HAP-1 (cell line): ENCODE data around the gene NPM3.

Experiments used
- DNase-seq, 2 experiments: peaks; one replicate each; pipeline ENCODE4 v3.0.0-alpha.2; 2016 to 2020; ENCODE audit warnings: low spot score in 2 of 2
- H3K27me3 ChIP-seq: fragments of 250-450 bp; sonication (Bioruptor Pico); 2 replicates; pipeline ENCODE4 v1.5.1; 2020; ENCODE audit warnings: low read depth, mild to moderate bottlenecking, moderate library complexity
- H3K36me3 ChIP-seq: fragments of 250-450 bp; sonication (Bioruptor Pico); replicated peaks from 2 replicates; pipeline ENCODE4 v1.5.1; 2020; ENCODE audit warnings: mild to moderate bottlenecking
- H3K4me1 ChIP-seq: fragments of 250-450 bp; sonication (Bioruptor Pico); 2 replicates; pipeline ENCODE4 v1.5.1; 2020; ENCODE audit warnings: mild to moderate bottlenecking
- H3K4me3 ChIP-seq: fragments of 250-450 bp; sonication (Bioruptor Pico); 2 replicates; pipeline ENCODE4 v1.5.1; 2020; ENCODE audit warnings: mild to moderate bottlenecking, moderate library complexity
- H3K9me3 ChIP-seq: fragments of 250-450 bp; sonication (Bioruptor Pico); 2 replicates; pipeline ENCODE4 v1.5.1; 2020; ENCODE audit warnings: mild to moderate bottlenecking, moderate library complexity
- in situ Hi-C: fragments of 300-500 bp; cut with MboI; formaldehyde crosslinking; loops from 3 replicates; pipeline ENCODE4 v1.14.3; 2020; ENCODE audit warnings: low sequenced_read_pairs, inconsistent platforms, mixed read lengths

NPM3 gene

GRCh38 chr10:101767600-101767945 lies 15.7 kb downstream of the NPM3 start:
- no peaks in the 10 kb centered on the region for H3K4me1 ChIP-seq
- no peaks in the 10 kb centered on the region for H3K36me3 ChIP-seq
- H3K4me3 ChIP-seq = no peak overlapping the region
- H3K27me3 ChIP-seq = no peaks in the 10 kb centered on the region; the same call in 1 of the 2 replicates
- H3K9me3 ChIP-seq = no peaks in the 10 kb centered on the region
- no peak for DNase-seq
- in situ Hi-C loops = no loop called here

DNA sequence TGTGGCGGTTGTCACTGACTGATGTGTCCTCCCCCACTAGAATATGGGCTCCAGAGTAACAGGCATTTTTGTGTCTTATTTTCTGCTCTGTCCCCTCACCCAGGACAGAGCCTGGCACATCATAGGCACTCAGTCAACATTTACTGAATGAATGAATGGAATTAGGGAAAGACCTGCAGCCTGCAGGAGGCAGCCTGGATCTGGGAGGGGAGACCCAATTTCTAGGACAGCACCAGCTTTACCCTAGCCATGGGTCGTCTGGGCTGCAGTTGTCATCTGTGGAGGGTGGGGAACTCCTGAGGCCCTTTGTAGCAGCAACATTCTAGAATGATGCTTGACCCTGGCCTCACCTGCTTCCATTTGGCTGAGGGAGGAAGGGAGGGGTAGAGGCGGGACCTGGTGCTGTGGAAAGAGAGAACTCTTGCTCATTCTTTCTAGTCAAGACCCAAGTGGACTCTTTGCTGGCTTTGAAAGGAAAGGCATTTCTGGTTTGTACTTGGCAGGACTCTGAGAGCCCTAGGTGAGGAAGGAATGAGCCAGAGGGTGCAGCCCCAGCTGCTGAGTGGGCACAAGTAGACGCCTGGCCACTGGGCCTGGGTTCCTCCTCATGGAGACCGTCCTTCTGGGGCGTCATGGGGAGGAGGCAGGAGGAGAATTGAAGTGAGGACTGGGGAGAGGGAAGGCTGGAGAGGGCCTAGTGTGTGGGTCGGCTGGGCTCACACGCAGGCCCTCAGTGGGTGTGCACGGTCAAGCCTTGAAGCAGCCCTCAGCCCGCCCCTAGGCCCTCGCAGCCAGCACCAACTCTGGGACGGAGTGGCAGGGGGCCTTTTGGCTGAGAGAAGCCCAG lies 16.3 kb downstream of the NPM3 start:
- Histone ChIP-seq H3K9me3 (no peaks in the 10 kb centered on the region), H3K4me3 (no peak overlapping the region), H3K4me1 (no peaks in the 10 kb centered on the region), H3K27me3 (no peaks in the 10 kb centered on the region), H3K36me3 (no peaks in the 10 kb centered on the region)
- in situ Hi-C loops = no loop called here
- no peak for DNase-seq

DNA sequence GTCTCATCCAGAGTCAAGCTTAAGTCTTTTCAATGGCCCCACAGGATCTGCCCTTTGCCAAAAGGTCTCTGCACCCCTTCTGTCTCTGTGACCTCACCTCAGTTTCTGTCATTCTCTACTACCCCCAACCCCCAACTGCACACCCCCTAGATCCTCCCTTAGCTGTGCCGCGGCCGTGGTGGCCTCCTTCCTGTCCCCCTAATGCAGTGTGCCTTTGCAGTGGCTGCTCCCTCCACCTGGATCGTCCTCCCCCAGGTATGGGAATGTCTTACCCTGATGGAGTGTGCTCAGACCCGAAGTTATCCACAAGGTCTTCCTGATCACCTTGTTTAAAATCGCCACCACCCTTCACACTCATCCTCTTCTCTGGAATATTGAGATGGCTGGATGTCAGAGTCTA lies 16.9 kb downstream of the NPM3 start:
- Histone ChIP-seq H3K4me1 (no peaks in the 10 kb centered on the region), H3K4me3 (no peak overlapping the region), H3K36me3 (no peaks in the 10 kb centered on the region), H3K27me3 (no peaks in the 10 kb centered on the region), H3K9me3 (no peaks in the 10 kb centered on the region)
- in situ Hi-C loops = no loop called here
- DNase-seq = no peak

- no peaks in the 10 kb centered on the region for H3K27me3 ChIP-seq
- H3K4me3 ChIP-seq = no peak overlapping the region
- no peaks in the 10 kb centered on the region for H3K9me3 ChIP-seq
- H3K36me3 ChIP-seq = no peaks in the 10 kb centered on the region
- in situ Hi-C loops = no loop called here
- DNase-seq = no peak
- H3K4me1 ChIP-seq = no peaks in the 10 kb centered on the region
Observed at GRCh38 chr10:101763141-101763846, 20.0 kb downstream of the NPM3 start.

GRCh38 chr10:101762736-101763135 lies 20.5 kb downstream of the NPM3 start:
- H3K36me3 ChIP-seq = no peaks in the 10 kb centered on the region
- H3K27me3 ChIP-seq = no peaks in the 10 kb centered on the region
- in situ Hi-C loops = no loop called here

GRCh38 chr10:101761226-101761625 lies 22.0 kb downstream of the NPM3 start:
- Histone ChIP-seq H3K9me3 (no peaks in the 10 kb centered on the region), H3K27me3 (no peaks in the 10 kb centered on the region), H3K4me1 (no peaks in the 10 kb centered on the region), H3K36me3 (no peaks in the 10 kb centered on the region), H3K4me3 (no peak overlapping the region)
- no peak for DNase-seq
- in situ Hi-C loops = no loop called here

More at GRCh38 chr10:101762736-101763135, 20.5 kb downstream of the NPM3 start:
- no peak overlapping the region for H3K4me3 ChIP-seq
- no peaks in the 10 kb centered on the region for H3K4me1 ChIP-seq
- H3K9me3 ChIP-seq = no peaks in the 10 kb centered on the region
- no peak for DNase-seq

DNA sequence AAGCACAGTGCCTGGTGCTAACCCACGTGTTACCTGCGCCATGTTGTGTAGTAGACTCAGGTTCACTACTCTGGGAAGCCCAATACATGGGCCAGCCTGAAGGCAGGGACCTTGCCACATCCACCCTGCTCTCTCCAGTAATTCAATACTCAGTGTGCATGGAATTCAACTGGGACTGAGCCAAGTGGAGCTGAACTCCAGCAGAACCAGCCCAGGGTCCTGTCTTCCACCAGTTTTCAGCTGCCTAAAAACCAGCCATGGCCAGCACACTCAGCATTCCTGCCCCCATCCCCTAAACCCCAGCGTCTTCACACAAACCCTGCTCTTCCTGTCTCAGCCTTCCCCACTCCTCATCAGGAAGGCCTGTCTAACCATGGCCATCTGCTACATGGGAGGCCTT lies 22.7 kb downstream of the NPM3 start:
- H3K9me3 ChIP-seq = no peaks in the 10 kb centered on the region
- H3K27me3 ChIP-seq = no peaks in the 10 kb centered on the region
- in situ Hi-C loops = no loop called here
- no peaks in the 10 kb centered on the region for H3K4me1 ChIP-seq
- no peak overlapping the region for H3K4me3 ChIP-seq
- DNase-seq = no peak
- no peaks in the 10 kb centered on the region for H3K36me3 ChIP-seq

GRCh38 chr10:101759309-101760247 lies 23.7 kb downstream of the NPM3 start:
- DNase-seq = peak; percentile 11 to 47
- Histone ChIP-seq H3K27me3 (no peaks in the 10 kb centered on the region), H3K4me3 (no peak overlapping the region), H3K9me3 (no peaks in the 10 kb centered on the region), H3K4me1 (no peaks in the 10 kb centered on the region), H3K36me3 (no peaks in the 10 kb centered on the region)
- in situ Hi-C loops = no loop called here

DNA sequence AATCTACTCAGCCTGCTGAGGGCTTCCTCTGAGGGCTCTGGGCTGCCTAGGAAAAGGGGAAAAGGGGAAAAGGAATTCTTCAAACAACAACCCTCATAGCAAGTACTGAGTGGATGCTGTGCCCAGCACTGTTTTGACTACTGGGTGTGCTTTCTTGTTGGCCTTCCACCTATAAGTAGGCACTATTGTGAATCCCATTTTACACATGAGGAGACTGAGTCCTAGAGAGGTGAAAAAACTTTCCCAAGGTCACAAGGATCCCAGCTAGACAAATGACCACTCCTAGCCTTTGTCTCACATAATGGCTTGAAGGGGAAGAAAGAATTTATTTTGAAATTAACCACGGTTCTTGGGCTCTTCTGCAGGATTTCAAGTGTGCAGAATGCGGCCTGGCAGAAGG lies 24.4 kb downstream of the NPM3 start:
- Histone ChIP-seq H3K27me3 (no peaks in the 10 kb centered on the region), H3K36me3 (no peaks in the 10 kb centered on the region), H3K9me3 (no peaks in the 10 kb centered on the region), H3K4me1 (no peaks in the 10 kb centered on the region), H3K4me3 (no peak overlapping the region)
- in situ Hi-C loops = no loop called here
- no peak for DNase-seq

GRCh38 chr10:101752241-101752640 lies 31.0 kb downstream of the NPM3 start:
- Histone ChIP-seq H3K4me1 (no peaks in the 10 kb centered on the region), H3K36me3 (no peaks in the 10 kb centered on the region), H3K9me3 (no peaks in the 10 kb centered on the region), H3K27me3 (no peaks in the 10 kb centered on the region), H3K4me3 (no peak overlapping the region)
- no peak for DNase-seq
- in situ Hi-C loops = no loop called here

DNA sequence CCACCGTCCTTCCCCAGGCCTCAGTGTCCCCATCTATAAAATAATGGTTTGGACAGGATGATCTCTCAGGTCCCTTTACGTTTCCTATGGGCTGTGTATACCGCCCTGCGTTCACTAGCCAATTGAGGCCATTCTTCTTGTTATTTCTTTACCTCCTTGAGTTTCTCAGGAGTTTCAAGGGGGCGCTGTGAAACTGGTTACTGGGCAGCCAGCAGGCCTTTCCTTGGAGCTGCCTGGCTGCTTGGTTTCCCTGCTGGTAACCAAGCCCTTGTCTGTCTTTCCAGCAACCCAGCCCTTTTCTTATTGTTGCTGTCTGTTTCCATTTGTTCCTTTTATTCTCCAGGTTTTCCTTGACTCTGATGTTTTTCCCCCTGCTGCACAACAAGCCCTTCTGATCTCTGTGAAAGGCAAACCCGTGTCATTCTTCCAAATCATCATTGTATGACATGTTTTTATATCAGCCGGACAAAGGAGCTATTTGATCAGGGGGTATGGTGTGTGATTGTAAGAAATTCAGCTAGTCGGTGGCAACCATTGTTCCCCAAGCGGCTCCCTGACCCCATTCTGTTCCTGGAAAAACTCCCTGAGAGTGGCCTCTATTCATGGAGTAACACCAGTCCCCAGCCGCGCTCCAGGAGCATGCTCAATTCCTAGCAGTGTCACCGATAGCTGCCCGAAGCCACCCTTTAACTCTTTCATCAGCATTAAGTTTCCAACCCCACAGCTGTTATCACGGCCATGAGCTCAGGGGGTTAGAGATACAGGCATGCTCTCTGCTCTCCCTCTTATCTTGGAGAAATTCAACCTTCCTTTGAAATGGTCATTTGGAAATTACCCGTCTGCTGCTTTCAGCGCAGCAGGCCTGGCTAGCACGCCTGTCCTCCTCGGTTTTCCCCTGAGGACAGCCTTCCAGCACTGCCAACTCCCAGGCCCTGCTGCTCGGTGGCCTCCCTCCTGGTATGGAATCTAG lies 33.9 kb downstream of the NPM3 start:
- H3K27me3 ChIP-seq = no peaks in the 10 kb centered on the region
- no peaks in the 10 kb centered on the region for H3K9me3 ChIP-seq
- peak in 1 of 2 experiments; percentile 56 for DNase-seq
- in situ Hi-C loops = no loop called here
- H3K36me3 ChIP-seq = no peaks in the 10 kb centered on the region
- H3K4me3 ChIP-seq = no peak overlapping the region
- peaks cover 5% of the 10 kb centered on the region; the same call in 1 of the 2 replicates for H3K4me1 ChIP-seq

- no peaks in the 10 kb centered on the region for H3K27me3 ChIP-seq
- in situ Hi-C loops = no loop called here
- H3K9me3 ChIP-seq = no peaks in the 10 kb centered on the region
- no peaks in the 10 kb centered on the region for H3K36me3 ChIP-seq
- DNase-seq = no peak
- peaks cover 5% of the 10 kb centered on the region; the same call in 1 of the 2 replicates for H3K4me1 ChIP-seq
- no peak overlapping the region for H3K4me3 ChIP-seq
Observed at GRCh38 chr10:101748496-101748895, 34.8 kb downstream of the NPM3 start.
